PC-3 (cell line): ENCODE results near the gene DNAH1. TPM values are rescaled to one million over a fixed set of nuclear protein-coding genes. Genes with fewer than 3 reads are reported as not detected.

ENCODE experiments used
- ATAC-seq: fragments of 200-7000 bp; cut with Tn5 transposase; 2 replicates; pipeline ENCODE4 v1.9.1; 2020; ENCODE audit warnings: mild to moderate bottlenecking, moderate library complexity
- BruUV-seq: library from RNA; stranded (reverse); fragments of 400-500 nt; replicated peaks from 2 replicates; lab custom pipeline; 2021; lab: Mats Ljungman, UMichigan
- CTCF ChIA-PET: fragments of 300-600 bp; sonication (Branson Sonifier 250); formaldehyde crosslinking; loops from one replicate; lab custom pipeline; 2022; ENCODE audit warnings: antibody characterized with exemption; lab: Charles Lee
- POLR2A ChIA-PET: fragments of 300-600 bp; sonication (Branson Sonifier 250); formaldehyde crosslinking; loops from one replicate; lab custom pipeline; 2022; ENCODE audit warnings: antibody characterized with exemption; ENCODE audit not compliant: unreplicated experiment; lab: Charles Lee
- DNase-seq: peaks from one replicate; pipeline ENCODE4 v3.0.0-alpha.2; 2015
- H2AFZ ChIP-seq: fragments of 300-600 bp; sonication (generic); 2 replicates; pipeline ENCODE4 v1.6.0; 2016; ENCODE audit warnings: antibody characterized with exemption, low read length
- H3F3A ChIP-seq: fragments of 300-600 bp; sonication (generic); one replicate; pipeline ENCODE4 v1.6.0; 2017; ENCODE audit warnings: antibody characterized with exemption, low read length, control low read depth, mild to moderate bottlenecking; ENCODE audit not compliant: unreplicated experiment
- H3K27ac ChIP-seq: fragments of 300-600 bp; sonication (generic); 2 replicates; pipeline ENCODE4 v1.5.1; 2016; ENCODE audit warnings: mild to moderate bottlenecking, low read length
- H3K27me3 ChIP-seq: fragments of 300-600 bp; sonication (generic); 2 replicates; pipeline ENCODE4 v1.6.1; 2016; ENCODE audit warnings: low read length, mixed read lengths
- H3K36me3 ChIP-seq: fragments of 300-600 bp; sonication (generic); 2 replicates; pipeline ENCODE4 v1.6.1; 2016; ENCODE audit warnings: low read depth, mixed run types, low read length, mixed read lengths
- H3K4me1 ChIP-seq: fragments of 300-600 bp; sonication (generic); 2 replicates; pipeline ENCODE4 v1.5.1; 2016; ENCODE audit warnings: low read length; ENCODE audit not compliant: insufficient read depth
- H3K4me2 ChIP-seq: fragments of 300-600 bp; sonication (generic); 2 replicates; pipeline ENCODE4 v1.6.0; 2016; ENCODE audit warnings: low read length
- H3K4me3 ChIP-seq: fragments of 300-600 bp; sonication (generic); 2 replicates; pipeline ENCODE4 v1.5.1; 2016; ENCODE audit warnings: mild to moderate bottlenecking, low read length, mixed read lengths
- H3K79me2 ChIP-seq: fragments of 300-600 bp; sonication (generic); 2 replicates; pipeline ENCODE4 v1.6.1; 2017; ENCODE audit warnings: low read length, mixed read lengths
- H3K9ac ChIP-seq: fragments of 300-600 bp; sonication (generic); 2 replicates; pipeline ENCODE4 v1.6.0; 2016; ENCODE audit warnings: mild to moderate bottlenecking, low read length
- H3K9me2 ChIP-seq: fragments of 300-600 bp; sonication (generic); replicated peaks from 2 replicates; pipeline ENCODE4 v1.6.1; 2016; ENCODE audit warnings: mixed run types, low read length, mixed read lengths
- H3K9me3 ChIP-seq: fragments of 300-600 bp; sonication (generic); 2 replicates; pipeline ENCODE4 v1.6.1; 2016; ENCODE audit warnings: low read length, mixed read lengths
- H4K20me1 ChIP-seq: fragments of 300-600 bp; sonication (generic); 2 replicates; pipeline ENCODE4 v1.6.1; 2016; ENCODE audit warnings: low read length, mixed read lengths
- EZH2 ChIP-seq: fragments of 300-600 bp; sonication (generic); IDR thresholded peaks from one replicate; pipeline ENCODE4 v1.6.1; 2017; ENCODE audit warnings: antibody characterized with exemption, mild to moderate bottlenecking, low read length; ENCODE audit not compliant: unreplicated experiment
- EZH2phosphoT487 ChIP-seq: fragments of 300-600 bp; sonication (generic); IDR thresholded peaks from 2 replicates; pipeline ENCODE4 v1.6.1; 2018; ENCODE audit warnings: mild to moderate bottlenecking, antibody characterized with exemption, low read length, borderline replicate concordance
- intact Hi-C: fragments of 100-400 bp; cut with micrococcal nuclease; formaldehyde crosslinking; loops from 2 replicates; pipeline ENCODE4 v1.9.0; 2023
- total RNA-seq: library from RNA; depleted of rRNA; stranded (reverse); fragments of >200 nt; gene quantifications from 2 replicates; pipeline ENCODE4 v1.2.3, GENCODE V29; 2014
- TF ChIP-seq, protein P1 (sequence below): fragments of 300-600 bp; sonication (generic); conservative IDR thresholded peaks from 2 replicates; pipeline ENCODE4 v1.5.1; 2017; ENCODE audit warnings: antibody characterized with exemption, low read depth, mild to moderate bottlenecking, low read length

Gene DNAH1
- total RNA-seq, 1 experiment from 2014 or later, result 2.2 TPM

DNA sequence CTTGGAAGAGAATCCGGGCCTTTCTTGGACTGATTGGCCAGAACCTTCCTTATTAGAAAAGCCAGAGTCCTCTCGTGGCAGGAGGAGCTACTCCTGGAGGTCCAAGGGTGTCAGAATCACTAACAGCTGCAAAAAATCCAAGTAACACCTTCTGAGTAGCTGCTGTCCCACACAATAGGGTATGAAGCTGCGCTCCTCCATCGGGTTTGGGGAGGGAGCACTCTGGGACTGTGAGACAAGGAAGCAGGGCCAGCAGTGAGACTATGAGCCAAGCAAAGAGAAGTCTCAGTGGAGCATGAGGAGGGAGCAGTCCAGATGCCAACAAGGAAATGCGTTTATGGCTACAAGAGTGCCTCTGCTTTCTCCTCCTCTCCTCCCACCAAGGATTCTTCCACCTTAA is 107.1 kb downstream of the DNAH1 start:
- Histone ChIP-seq H3K79me2 (no peaks in the 10 kb centered on the region), H2AFZ (no peak overlapping the region), H3K9me3 (no peaks in the 10 kb centered on the region), H3F3A (no peaks in the 10 kb centered on the region), H3K27me3 (no peaks in the 10 kb centered on the region), H3K9me2 (no peaks in the 10 kb centered on the region), H3K4me3 (no peak overlapping the region), H3K27ac (no peak overlapping the region), H3K4me1 (no peaks in the 10 kb centered on the region), H3K36me3 (no peaks in the 10 kb centered on the region), H3K9ac (no peak overlapping the region), H3K4me2 (no peak overlapping the region), H4K20me1 (no peaks in the 10 kb centered on the region)
- CTCF ChIA-PET, result no interaction called here
- ATAC-seq, result no peak
- intact Hi-C loops, result no loop called here
- no peak for DNase-seq
- POLR2A ChIA-PET, result no interaction called here
- no TSS peak for BruUV-seq
- TF ChIP-seq EZH2phosphoT487 (no peak), EZH2 (no peak)
- TF ChIP-seq, protein P1, sequence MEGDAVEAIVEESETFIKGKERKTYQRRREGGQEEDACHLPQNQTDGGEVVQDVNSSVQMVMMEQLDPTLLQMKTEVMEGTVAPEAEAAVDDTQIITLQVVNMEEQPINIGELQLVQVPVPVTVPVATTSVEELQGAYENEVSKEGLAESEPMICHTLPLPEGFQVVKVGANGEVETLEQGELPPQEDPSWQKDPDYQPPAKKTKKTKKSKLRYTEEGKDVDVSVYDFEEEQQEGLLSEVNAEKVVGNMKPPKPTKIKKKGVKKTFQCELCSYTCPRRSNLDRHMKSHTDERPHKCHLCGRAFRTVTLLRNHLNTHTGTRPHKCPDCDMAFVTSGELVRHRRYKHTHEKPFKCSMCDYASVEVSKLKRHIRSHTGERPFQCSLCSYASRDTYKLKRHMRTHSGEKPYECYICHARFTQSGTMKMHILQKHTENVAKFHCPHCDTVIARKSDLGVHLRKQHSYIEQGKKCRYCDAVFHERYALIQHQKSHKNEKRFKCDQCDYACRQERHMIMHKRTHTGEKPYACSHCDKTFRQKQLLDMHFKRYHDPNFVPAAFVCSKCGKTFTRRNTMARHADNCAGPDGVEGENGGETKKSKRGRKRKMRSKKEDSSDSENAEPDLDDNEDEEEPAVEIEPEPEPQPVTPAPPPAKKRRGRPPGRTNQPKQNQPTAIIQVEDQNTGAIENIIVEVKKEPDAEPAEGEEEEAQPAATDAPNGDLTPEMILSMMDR, result no peak

DNA sequence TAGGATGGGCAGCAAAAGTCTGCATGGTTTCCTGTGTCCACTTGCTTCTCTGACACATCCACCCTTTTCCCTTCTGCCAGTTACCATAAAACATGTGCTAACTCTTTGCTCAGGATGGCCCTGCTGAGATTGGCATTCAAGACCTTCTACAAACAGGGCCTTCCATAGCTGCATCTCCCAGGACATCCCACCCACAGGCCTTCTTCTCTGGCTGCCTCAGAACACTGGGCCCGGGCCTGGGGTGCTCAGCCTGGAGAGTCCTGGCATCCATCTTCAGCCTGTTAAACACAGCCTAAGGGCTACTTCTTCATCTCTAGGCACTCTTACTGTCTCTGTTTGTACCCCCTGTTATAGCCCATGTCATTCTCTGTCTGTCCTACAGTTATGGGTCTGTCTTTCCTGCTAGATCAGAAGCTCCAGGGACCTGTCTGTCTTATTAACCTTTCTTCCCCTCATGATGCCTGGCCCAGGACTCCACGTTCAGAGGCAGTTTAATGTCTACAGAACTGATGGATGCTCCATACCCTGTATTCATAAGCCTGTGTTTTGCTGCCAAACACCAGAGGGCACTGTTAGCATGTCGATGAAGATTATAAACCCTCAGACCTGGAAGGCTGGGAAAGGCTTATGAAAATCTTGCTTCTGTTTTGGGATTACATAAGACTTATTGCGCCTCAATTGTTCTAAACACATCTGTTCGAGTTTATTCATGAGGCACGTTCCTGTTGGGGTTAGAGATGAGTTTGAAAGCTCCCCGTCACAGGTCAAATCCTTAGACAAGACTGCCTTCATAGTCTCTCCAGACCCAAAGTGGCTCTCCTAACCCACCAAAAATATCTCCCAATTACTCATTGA is 112.3 kb downstream of the DNAH1 start:
- Histone ChIP-seq H3K27me3 (no peaks in the 10 kb centered on the region), H2AFZ (no peak overlapping the region), H3K27ac (no peak overlapping the region), H3K9me3 (no peaks in the 10 kb centered on the region), H3K79me2 (no peaks in the 10 kb centered on the region), H4K20me1 (no peaks in the 10 kb centered on the region), H3K4me2 (no peak overlapping the region), H3K4me3 (no peak overlapping the region), H3K9me2 (no peaks in the 10 kb centered on the region), H3K4me1 (no peaks in the 10 kb centered on the region), H3K9ac (no peak overlapping the region), H3F3A (no peaks in the 10 kb centered on the region), H3K36me3 (no peaks in the 10 kb centered on the region)
- intact Hi-C loops, result loop anchor here (1.0 kb wide), 1 partner anchor 19 kb away; no protein-coding TSS in a partner anchor
- ATAC-seq, result peak; percentile 99
- TF ChIP-seq, protein P1, result peak; percentile 91
- TF ChIP-seq EZH2phosphoT487, result no peak
- peak; percentile 82 for DNase-seq
- BruUV-seq, result no TSS peak
- CTCF ChIA-PET, result no interaction called here
- POLR2A ChIA-PET, result no interaction called here

DNA sequence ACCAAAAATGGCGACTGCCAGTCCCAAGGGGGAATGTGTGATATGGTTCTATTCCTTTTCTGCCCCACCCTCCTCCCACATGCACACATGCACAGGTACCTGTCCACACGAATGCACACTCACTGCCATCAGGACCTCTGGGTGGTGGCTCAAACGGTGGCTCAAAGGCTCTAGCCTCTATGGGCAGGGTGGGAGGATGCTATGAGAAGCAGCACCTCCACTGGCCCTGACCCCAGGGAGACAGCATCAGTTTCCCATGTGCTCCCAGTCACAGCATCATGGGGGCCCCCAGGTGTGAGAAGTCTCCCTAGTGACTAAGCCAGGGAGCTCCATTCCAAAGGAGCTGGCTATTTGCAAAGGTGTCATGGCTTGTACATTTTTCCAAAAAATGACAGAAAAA is 112.9 kb downstream of the DNAH1 start:
- BruUV-seq, result no TSS peak
- no peak overlapping the region for H2AFZ ChIP-seq
- POLR2A ChIA-PET, result no interaction called here
- no peak overlapping the region for H3K27ac ChIP-seq
- no peaks in the 10 kb centered on the region for H3K4me1 ChIP-seq
- TF ChIP-seq, protein P1, result no peak
- no peak for TF ChIP-seq EZH2
- TF ChIP-seq EZH2phosphoT487, result no peak
- H3K9me2 ChIP-seq, result no peaks in the 10 kb centered on the region
- no peak overlapping the region for H3K4me2 ChIP-seq
- DNase-seq, result no peak
- no peaks in the 10 kb centered on the region for H3K9me3 ChIP-seq
- H3K4me3 ChIP-seq, result no peak overlapping the region
- H3K36me3 ChIP-seq, result no peaks in the 10 kb centered on the region
- no peaks in the 10 kb centered on the region for H4K20me1 ChIP-seq
- no peaks in the 10 kb centered on the region for H3F3A ChIP-seq
- peak; percentile 8; the same call in 1 of the 2 replicates for ATAC-seq
- CTCF ChIA-PET, result interaction anchor here (0.5 kb wide), 1 partner anchor 40 kb away, joined by 3 read pairs; no protein-coding TSS in a partner anchor
- no peak overlapping the region for H3K9ac ChIP-seq
- H3K79me2 ChIP-seq, result no peaks in the 10 kb centered on the region
- no peaks in the 10 kb centered on the region for H3K27me3 ChIP-seq
- intact Hi-C loops, result no loop called here
